ENCODE data around the gene SSX4.
"Not testable (repeated sequence)": the region's sequence is repeated elsewhere in the genome, so short reads cannot be mapped to it uniquely, and the experiment has no call there.

SSX4 gene, protein sequence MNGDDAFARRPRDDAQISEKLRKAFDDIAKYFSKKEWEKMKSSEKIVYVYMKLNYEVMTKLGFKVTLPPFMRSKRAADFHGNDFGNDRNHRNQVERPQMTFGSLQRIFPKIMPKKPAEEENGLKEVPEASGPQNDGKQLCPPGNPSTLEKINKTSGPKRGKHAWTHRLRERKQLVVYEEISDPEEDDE

DNA sequence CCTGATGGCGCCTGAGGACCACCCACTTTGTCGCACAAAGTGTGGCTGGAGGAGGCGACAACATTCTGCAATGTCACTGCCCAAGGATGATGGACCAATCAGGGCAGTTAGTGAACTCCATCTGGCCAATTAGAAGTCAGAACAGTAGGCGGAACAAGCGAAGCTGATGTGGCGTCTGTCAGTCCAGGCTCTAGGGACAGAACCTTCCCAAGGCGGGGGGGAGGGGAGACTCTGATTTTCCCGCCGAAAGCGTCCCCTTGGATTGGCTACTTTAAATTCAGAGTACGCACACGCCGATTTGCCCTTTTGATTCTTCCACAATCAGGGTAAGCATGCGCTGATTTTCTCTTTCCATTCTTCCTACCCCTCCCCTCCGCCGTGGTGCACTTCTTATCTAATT, at the start of gene SSX4:
SSX4 (plus strand) TSS at position 301 of the 400 bp plus-strand sequence. CDS start 515 bp downstream, outside the sequence.
- H3K9me2 ChIP-seq (replicated peaks; ENCODE audit: insufficient read depth, low read length); H3K79me2 ChIP-seq (ENCODE audit: insufficient read depth, low read length); H3K9me3 ChIP-seq (ENCODE audit: insufficient read depth, low read length); H3F3A ChIP-seq (ENCODE audit: insufficient read depth); H2AFZ ChIP-seq (ENCODE audit: low read depth, low read length, severe bottlenecking); H3K4me3 ChIP-seq (ENCODE audit: insufficient read depth, low read length, poor library complexity, severe bottlenecking); H3K36me3 ChIP-seq (ENCODE audit: low read length); H4K20me1 ChIP-seq (ENCODE audit: low read depth, low read length); H3K4me2 ChIP-seq (ENCODE audit: low read depth, low read length, poor library complexity, severe bottlenecking); H3K27me3 ChIP-seq (ENCODE audit: low read length); H3K9ac ChIP-seq (ENCODE audit: low read length); H3K27ac ChIP-seq (ENCODE audit: low read depth, low read length): not testable (repeated sequence)

GRCh38 chrX:48346059-48346458, 37.3 kb upstream of the SSX4 start:
- not testable (repeated sequence) for H2AFZ ChIP-seq (ENCODE audit: low read depth, low read length, severe bottlenecking); H3K4me2 ChIP-seq (ENCODE audit: low read depth, low read length, poor library complexity, severe bottlenecking); H3K36me3 ChIP-seq (ENCODE audit: low read length); H3K27ac ChIP-seq (ENCODE audit: low read depth, low read length); H3K9me3 ChIP-seq (ENCODE audit: insufficient read depth, low read length); H3K27me3 ChIP-seq (ENCODE audit: low read length); H3F3A ChIP-seq (ENCODE audit: insufficient read depth); H4K20me1 ChIP-seq (ENCODE audit: low read depth, low read length); H3K4me3 ChIP-seq (ENCODE audit: insufficient read depth, low read length, poor library complexity, severe bottlenecking); H3K79me2 ChIP-seq (ENCODE audit: insufficient read depth, low read length); H3K9ac ChIP-seq (ENCODE audit: low read length); H3K9me2 ChIP-seq (replicated peaks; ENCODE audit: insufficient read depth, low read length)

- not testable (repeated sequence) for H3K9me3 ChIP-seq (ENCODE audit: insufficient read depth, low read length); H3K27ac ChIP-seq (ENCODE audit: low read depth, low read length); H3F3A ChIP-seq (ENCODE audit: insufficient read depth); H3K4me2 ChIP-seq (ENCODE audit: low read depth, low read length, poor library complexity, severe bottlenecking); H3K9ac ChIP-seq (ENCODE audit: low read length); H3K79me2 ChIP-seq (ENCODE audit: insufficient read depth, low read length); H3K36me3 ChIP-seq (ENCODE audit: low read length); H3K4me3 ChIP-seq (ENCODE audit: insufficient read depth, low read length, poor library complexity, severe bottlenecking); H3K9me2 ChIP-seq (replicated peaks; ENCODE audit: insufficient read depth, low read length); H2AFZ ChIP-seq (ENCODE audit: low read depth, low read length, severe bottlenecking); H3K27me3 ChIP-seq (ENCODE audit: low read length); H4K20me1 ChIP-seq (ENCODE audit: low read depth, low read length)
Measured at GRCh38 chrX:48356315-48357094, 26.8 kb upstream of the SSX4 start, which contains the start of gene SSX3. Gene SSX3, minus strand, starts transcription at chrX:48356703. Its CDS starts 1,454 bp downstream, at chrX:48355249.

DNA sequence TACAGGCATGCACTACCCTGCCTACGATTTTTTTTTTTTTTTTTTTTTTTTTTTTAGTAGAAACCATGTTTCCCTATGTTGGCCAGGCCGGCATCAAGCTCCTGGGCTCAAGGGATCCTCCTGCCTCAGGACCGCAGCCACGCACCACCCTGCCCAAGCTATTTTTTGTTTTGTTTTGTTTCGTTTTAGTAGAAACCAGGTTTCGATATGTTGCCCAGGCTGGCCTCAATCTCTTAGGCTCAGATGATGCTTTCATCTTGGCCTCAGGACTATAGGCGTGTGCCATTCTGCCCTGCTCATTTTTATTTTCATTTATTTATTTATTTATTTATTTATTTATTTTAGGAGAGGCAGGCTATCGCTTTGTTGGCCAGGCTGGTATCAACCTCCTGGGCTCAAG, 25.7 kb upstream of the SSX4 start:
- Histone ChIP-seq H4K20me1 (ENCODE audit: low read depth, low read length) (no peaks in the 10 kb centered on the region), H3K27ac (ENCODE audit: low read depth, low read length) (no peak overlapping the region), H3K27me3 (ENCODE audit: low read length) (no peaks in the 10 kb centered on the region), H3K79me2 (ENCODE audit: insufficient read depth, low read length) (no peaks in the 10 kb centered on the region), H3K4me3 (ENCODE audit: insufficient read depth, low read length, poor library complexity, severe bottlenecking) (no peak overlapping the region), H3K9me2 (replicated peaks; ENCODE audit: insufficient read depth, low read length) (no peaks in the 10 kb centered on the region), H3K9ac (ENCODE audit: low read length) (no peak overlapping the region), H3K36me3 (ENCODE audit: low read length) (no peaks in the 10 kb centered on the region), H3K9me3 (ENCODE audit: insufficient read depth, low read length) (no peaks in the 10 kb centered on the region), H2AFZ (ENCODE audit: low read depth, low read length, severe bottlenecking) (no peak overlapping the region), H3K4me2 (ENCODE audit: low read depth, low read length, poor library complexity, severe bottlenecking) (no peak overlapping the region), H3F3A (ENCODE audit: insufficient read depth) (no peaks in the 10 kb centered on the region)
- TF ChIP-seq CTCF (IDR thresholded peaks at IDR 0.05; ENCODE audit: insufficient read depth, low read length, poor library complexity, severe bottlenecking), result no peak
- no peak for TF ChIP-seq EZH2phosphoT487 (conservative IDR thresholded peaks at IDR 0.05; ENCODE audit: low read length)

GRCh38 chrX:48359281-48359680, 24.1 kb upstream of the SSX4 start:
- not testable (repeated sequence) for H3K4me2 ChIP-seq (ENCODE audit: low read depth, low read length, poor library complexity, severe bottlenecking); H3K79me2 ChIP-seq (ENCODE audit: insufficient read depth, low read length)

GRCh38 chrX:48367717-48368408, 15.5 kb upstream of the SSX4 start:
- H3F3A ChIP-seq (ENCODE audit: insufficient read depth); H3K36me3 ChIP-seq (ENCODE audit: low read length); H2AFZ ChIP-seq (ENCODE audit: low read depth, low read length, severe bottlenecking); H3K9me3 ChIP-seq (ENCODE audit: insufficient read depth, low read length); H3K4me2 ChIP-seq (ENCODE audit: low read depth, low read length, poor library complexity, severe bottlenecking); H3K79me2 ChIP-seq (ENCODE audit: insufficient read depth, low read length); H3K9me2 ChIP-seq (replicated peaks; ENCODE audit: insufficient read depth, low read length); H3K27me3 ChIP-seq (ENCODE audit: low read length); H4K20me1 ChIP-seq (ENCODE audit: low read depth, low read length); H3K27ac ChIP-seq (ENCODE audit: low read depth, low read length); H3K4me3 ChIP-seq (ENCODE audit: insufficient read depth, low read length, poor library complexity, severe bottlenecking); H3K9ac ChIP-seq (ENCODE audit: low read length): not testable (repeated sequence)

More at GRCh38 chrX:48359281-48359680, 24.1 kb upstream of the SSX4 start:
- H3K27me3 ChIP-seq (ENCODE audit: low read length); H3K4me3 ChIP-seq (ENCODE audit: insufficient read depth, low read length, poor library complexity, severe bottlenecking); H3K9me3 ChIP-seq (ENCODE audit: insufficient read depth, low read length); H3K27ac ChIP-seq (ENCODE audit: low read depth, low read length); H3K36me3 ChIP-seq (ENCODE audit: low read length); H3K9ac ChIP-seq (ENCODE audit: low read length); H3K9me2 ChIP-seq (replicated peaks; ENCODE audit: insufficient read depth, low read length); H4K20me1 ChIP-seq (ENCODE audit: low read depth, low read length); H2AFZ ChIP-seq (ENCODE audit: low read depth, low read length, severe bottlenecking); H3F3A ChIP-seq (ENCODE audit: insufficient read depth): not testable (repeated sequence)

- H3K79me2 ChIP-seq (ENCODE audit: insufficient read depth, low read length); H3K27ac ChIP-seq (ENCODE audit: low read depth, low read length); H3K4me3 ChIP-seq (ENCODE audit: insufficient read depth, low read length, poor library complexity, severe bottlenecking); H3F3A ChIP-seq (ENCODE audit: insufficient read depth); H3K9me3 ChIP-seq (ENCODE audit: insufficient read depth, low read length); H3K36me3 ChIP-seq (ENCODE audit: low read length); H4K20me1 ChIP-seq (ENCODE audit: low read depth, low read length); H2AFZ ChIP-seq (ENCODE audit: low read depth, low read length, severe bottlenecking); H3K4me2 ChIP-seq (ENCODE audit: low read depth, low read length, poor library complexity, severe bottlenecking); H3K9me2 ChIP-seq (replicated peaks; ENCODE audit: insufficient read depth, low read length); H3K9ac ChIP-seq (ENCODE audit: low read length); H3K27me3 ChIP-seq (ENCODE audit: low read length): not testable (repeated sequence)
Measured at GRCh38 chrX:48370408-48370807, 12.9 kb upstream of the SSX4 start.
